ENCODE results near the gene STRN. TPM values are rescaled to one million over a fixed set of nuclear protein-coding genes. Genes with fewer than 3 reads are reported as not detected.

Gene STRN
- total and polyA plus RNA-seq, 10 of the 15 experiments (the other 5 are each of a cell fraction or from before 2014, with no cell fraction given) = 1.00 to 19.2 (median 9.1) TPM

DNA sequence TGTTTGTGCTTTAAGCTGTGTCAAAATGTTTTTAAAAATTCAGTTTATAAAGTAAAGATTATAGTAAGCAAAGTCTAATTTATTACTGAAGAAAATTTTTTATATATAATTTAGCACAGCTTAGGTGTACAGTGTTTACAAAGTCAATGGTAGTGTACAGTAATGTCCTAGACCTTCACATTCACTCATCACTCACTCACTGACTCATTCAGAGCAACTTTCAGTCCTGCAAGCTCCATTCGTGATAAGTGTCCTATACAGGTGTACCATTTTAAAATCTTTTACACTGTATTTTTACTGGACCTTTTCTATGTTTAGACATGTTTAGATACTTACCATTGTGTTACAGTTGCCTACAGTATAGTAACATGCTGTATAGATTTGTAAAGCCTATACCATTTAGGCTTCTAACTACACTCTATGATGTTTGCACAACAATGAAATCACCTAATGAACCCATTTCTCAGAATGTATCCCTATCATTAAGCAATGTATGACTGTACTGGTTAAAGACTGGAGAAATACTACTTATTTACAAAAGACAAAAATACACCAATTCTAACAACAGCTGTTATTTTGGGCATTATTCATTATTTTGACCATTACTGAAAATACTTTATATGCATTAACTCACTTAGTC is 95.1 kb downstream of the STRN start:
- Histone ChIP-seq H3K27ac (ENCODE audit: control insufficient read depth, insufficient read depth) (no peak overlapping the region), H3K4me1 (ENCODE audit: control insufficient read depth, insufficient read depth, low read length) (no peaks in the 10 kb centered on the region), H3K4me3 (no peak overlapping the region), H4K20me1 (ENCODE audit: control insufficient read depth, insufficient read depth) (no peaks in the 10 kb centered on the region), H3K9me3 (replicated peaks; ENCODE audit: control insufficient read depth, insufficient read depth, low read length) (no peaks in the 10 kb centered on the region), H3K36me3 (ENCODE audit: control insufficient read depth in 2 of 2, insufficient read depth in 2 of 2, low read length in 1 of 2) (peaks cover 0 to 4% of the 10 kb centered on the region in 2 experiments), H3K4me2 (ENCODE audit: control insufficient read depth, insufficient read depth) (no peak overlapping the region), H2AFZ (ENCODE audit: control insufficient read depth, low read depth, low read length) (no peak overlapping the region), H3K79me2 (ENCODE audit: control insufficient read depth, insufficient read depth, low read length) (no peaks in the 10 kb centered on the region), H3K9ac (ENCODE audit: control insufficient read depth, insufficient read depth, low read length) (no peak overlapping the region), H3K27me3 (replicated peaks in 1 of 2; ENCODE audit: control insufficient read depth in 2 of 2, insufficient read depth in 2 of 2, low read length in 1 of 2) (no peaks in the 10 kb centered on the region)
- CTCF ChIA-PET = interaction anchor here (0.6 to 2.1 kb wide), 2 partner anchors 91 to 207 kb away, joined by 3 to 6 read pairs; no protein-coding TSS in a partner anchor
- SMC1A ChIA-PET (ENCODE audit: uncharacterized antibody, unreplicated experiment) = interaction anchor here (0.5 to 1.4 kb wide), 5 partner anchors 17 to 892 kb away, joined by 3 to 5 read pairs (median 3); partner anchors contain the start of gene HEATR5B
- TF ChIP-seq, protein P1, sequence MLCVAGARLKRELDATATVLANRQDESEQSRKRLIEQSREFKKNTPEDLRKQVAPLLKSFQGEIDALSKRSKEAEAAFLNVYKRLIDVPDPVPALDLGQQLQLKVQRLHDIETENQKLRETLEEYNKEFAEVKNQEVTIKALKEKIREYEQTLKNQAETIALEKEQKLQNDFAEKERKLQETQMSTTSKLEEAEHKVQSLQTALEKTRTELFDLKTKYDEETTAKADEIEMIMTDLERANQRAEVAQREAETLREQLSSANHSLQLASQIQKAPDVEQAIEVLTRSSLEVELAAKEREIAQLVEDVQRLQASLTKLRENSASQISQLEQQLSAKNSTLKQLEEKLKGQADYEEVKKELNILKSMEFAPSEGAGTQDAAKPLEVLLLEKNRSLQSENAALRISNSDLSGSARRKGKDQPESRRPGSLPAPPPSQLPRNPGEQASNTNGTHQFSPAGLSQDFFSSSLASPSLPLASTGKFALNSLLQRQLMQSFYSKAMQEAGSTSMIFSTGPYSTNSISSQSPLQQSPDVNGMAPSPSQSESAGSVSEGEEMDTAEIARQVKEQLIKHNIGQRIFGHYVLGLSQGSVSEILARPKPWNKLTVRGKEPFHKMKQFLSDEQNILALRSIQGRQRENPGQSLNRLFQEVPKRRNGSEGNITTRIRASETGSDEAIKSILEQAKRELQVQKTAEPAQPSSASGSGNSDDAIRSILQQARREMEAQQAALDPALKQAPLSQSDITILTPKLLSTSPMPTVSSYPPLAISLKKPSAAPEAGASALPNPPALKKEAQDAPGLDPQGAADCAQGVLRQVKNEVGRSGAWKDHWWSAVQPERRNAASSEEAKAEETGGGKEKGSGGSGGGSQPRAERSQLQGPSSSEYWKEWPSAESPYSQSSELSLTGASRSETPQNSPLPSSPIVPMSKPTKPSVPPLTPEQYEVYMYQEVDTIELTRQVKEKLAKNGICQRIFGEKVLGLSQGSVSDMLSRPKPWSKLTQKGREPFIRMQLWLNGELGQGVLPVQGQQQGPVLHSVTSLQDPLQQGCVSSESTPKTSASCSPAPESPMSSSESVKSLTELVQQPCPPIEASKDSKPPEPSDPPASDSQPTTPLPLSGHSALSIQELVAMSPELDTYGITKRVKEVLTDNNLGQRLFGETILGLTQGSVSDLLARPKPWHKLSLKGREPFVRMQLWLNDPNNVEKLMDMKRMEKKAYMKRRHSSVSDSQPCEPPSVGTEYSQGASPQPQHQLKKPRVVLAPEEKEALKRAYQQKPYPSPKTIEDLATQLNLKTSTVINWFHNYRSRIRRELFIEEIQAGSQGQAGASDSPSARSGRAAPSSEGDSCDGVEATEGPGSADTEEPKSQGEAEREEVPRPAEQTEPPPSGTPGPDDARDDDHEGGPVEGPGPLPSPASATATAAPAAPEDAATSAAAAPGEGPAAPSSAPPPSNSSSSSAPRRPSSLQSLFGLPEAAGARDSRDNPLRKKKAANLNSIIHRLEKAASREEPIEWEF (IDR thresholded peaks at IDR 0.05; ENCODE audit: insufficient replicate concordance, low read depth, low read length) = no peak
- TF ChIP-seq NFYB (IDR thresholded peaks at IDR 0.05; ENCODE audit: insufficient read depth, low read depth, low read length) (no peak), ZNF24 (IDR thresholded peaks at IDR 0.05) (no peak), SPI1 (IDR thresholded peaks at IDR 0.05; ENCODE audit: borderline replicate concordance, insufficient read depth, low read depth, low read length) (no peak), SMAD1 (IDR thresholded peaks at IDR 0.05; ENCODE audit: low read depth, partially characterized antibody) (no peak), POLR2AphosphoS2 (IDR thresholded peaks at IDR 0.05; ENCODE audit: low read depth, low read length) (no peak), TAF1 (IDR thresholded peaks at IDR 0.05; ENCODE audit: borderline replicate concordance, low read depth, low read length) (no peak)
- TF ChIP-seq, protein P2, sequence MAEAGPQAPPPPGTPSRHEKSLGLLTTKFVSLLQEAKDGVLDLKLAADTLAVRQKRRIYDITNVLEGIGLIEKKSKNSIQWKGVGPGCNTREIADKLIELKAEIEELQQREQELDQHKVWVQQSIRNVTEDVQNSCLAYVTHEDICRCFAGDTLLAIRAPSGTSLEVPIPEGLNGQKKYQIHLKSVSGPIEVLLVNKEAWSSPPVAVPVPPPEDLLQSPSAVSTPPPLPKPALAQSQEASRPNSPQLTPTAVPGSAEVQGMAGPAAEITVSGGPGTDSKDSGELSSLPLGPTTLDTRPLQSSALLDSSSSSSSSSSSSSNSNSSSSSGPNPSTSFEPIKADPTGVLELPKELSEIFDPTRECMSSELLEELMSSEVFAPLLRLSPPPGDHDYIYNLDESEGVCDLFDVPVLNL (IDR thresholded peaks at IDR 0.05; ENCODE audit: low read depth, low read length) = no peak
- TF ChIP-seq, protein P3, sequence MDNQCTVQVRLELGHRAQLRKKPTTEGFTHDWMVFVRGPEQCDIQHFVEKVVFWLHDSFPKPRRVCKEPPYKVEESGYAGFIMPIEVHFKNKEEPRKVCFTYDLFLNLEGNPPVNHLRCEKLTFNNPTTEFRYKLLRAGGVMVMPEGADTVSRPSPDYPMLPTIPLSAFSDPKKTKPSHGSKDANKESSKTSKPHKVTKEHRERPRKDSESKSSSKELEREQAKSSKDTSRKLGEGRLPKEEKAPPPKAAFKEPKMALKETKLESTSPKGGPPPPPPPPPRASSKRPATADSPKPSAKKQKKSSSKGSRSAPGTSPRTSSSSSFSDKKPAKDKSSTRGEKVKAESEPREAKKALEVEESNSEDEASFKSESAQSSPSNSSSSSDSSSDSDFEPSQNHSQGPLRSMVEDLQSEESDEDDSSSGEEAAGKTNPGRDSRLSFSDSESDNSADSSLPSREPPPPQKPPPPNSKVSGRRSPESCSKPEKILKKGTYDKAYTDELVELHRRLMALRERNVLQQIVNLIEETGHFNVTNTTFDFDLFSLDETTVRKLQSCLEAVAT (IDR thresholded peaks at IDR 0.05) = no peak
- TF ChIP-seq, protein P4, sequence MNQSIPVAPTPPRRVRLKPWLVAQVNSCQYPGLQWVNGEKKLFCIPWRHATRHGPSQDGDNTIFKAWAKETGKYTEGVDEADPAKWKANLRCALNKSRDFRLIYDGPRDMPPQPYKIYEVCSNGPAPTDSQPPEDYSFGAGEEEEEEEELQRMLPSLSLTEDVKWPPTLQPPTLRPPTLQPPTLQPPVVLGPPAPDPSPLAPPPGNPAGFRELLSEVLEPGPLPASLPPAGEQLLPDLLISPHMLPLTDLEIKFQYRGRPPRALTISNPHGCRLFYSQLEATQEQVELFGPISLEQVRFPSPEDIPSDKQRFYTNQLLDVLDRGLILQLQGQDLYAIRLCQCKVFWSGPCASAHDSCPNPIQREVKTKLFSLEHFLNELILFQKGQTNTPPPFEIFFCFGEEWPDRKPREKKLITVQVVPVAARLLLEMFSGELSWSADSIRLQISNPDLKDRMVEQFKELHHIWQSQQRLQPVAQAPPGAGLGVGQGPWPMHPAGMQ (IDR thresholded peaks at IDR 0.05; ENCODE audit: borderline replicate concordance) = no peak
- no peak for DNase-seq (ENCODE audit: low read depth, low spot score)
- intact Hi-C loops (cut with micrococcal nuclease; ENCODE audit: unreplicated experiment) = no loop called here
- no peak for FAIRE-seq
- POLR2A ChIA-PET = interaction anchor here (0.7 kb wide), 1 partner anchor 69 kb away, joined by 3 read pairs; no protein-coding TSS in a partner anchor
- in situ Hi-C loops (cut with MboI) = no loop called here
- RAD21 ChIA-PET (ENCODE audit: unreplicated experiment) = no interaction called here
- 33% methylated on average over 1 of the region's 1 CpG for WGBS (ENCODE audit: insufficient coverage, insufficient replicate concordance, low lambda C conversion rate, missing lambda C conversion rate)
- peak; percentile 48 for ATAC-seq
- BruUV-seq (replicated peaks) = no TSS peak

All from GM12878 (cell line).